GM19324 (cell line): ENCODE data around the gene PNPLA3.

Source experiments
- ATAC-seq: cut with Tn5 transposase; IDR thresholded peaks from one replicate; pipeline ENCODE4 v1.9.1; 2021; ENCODE audit warnings: mild to moderate bottlenecking, moderate library complexity; ENCODE audit not compliant: unreplicated experiment, low FRiP score

Gene PNPLA3

DNA sequence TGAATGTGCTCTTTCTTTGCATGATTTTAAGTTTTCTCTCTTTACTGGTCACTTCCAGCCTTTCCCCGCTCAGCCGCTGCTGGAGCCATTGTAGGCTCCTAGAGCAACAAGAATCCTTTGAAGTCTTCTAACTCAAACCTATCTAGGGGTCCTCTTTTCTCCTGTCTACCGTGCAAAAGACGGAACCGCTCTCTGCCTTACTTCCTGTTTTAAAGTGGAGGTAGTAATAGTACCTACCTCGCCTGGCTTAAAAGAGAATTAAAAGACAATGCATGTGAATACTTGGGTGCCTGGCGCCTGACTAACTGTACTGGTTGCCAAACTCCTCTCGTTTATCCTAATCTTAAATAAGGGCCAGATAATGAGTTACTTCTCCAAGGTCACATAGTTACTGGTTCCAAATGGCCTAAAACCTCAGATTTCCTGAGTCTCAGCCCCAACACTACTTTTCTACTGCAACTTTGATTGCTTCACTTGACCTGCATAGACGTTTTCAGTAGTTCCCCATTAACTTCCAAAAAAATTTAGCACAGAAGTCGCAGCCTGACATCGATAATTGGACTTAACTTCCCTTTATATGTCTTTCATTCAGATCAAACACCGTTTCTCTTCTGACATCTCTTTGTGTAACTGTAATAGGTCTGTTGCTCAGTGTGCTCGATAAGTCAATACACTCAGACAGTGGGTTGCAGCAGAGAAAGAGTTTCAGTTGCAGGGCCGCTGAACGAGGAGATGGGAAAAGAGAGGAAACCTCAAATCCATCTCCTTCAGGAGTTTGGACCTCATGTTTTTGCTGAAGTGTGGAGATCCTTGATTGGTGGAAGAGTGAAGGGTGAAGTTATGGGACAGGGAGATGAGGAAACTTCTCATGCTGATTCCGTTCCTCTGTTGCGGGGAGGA, 32.5 kb downstream of the PNPLA3 start:
- no peak for ATAC-seq

DNA sequence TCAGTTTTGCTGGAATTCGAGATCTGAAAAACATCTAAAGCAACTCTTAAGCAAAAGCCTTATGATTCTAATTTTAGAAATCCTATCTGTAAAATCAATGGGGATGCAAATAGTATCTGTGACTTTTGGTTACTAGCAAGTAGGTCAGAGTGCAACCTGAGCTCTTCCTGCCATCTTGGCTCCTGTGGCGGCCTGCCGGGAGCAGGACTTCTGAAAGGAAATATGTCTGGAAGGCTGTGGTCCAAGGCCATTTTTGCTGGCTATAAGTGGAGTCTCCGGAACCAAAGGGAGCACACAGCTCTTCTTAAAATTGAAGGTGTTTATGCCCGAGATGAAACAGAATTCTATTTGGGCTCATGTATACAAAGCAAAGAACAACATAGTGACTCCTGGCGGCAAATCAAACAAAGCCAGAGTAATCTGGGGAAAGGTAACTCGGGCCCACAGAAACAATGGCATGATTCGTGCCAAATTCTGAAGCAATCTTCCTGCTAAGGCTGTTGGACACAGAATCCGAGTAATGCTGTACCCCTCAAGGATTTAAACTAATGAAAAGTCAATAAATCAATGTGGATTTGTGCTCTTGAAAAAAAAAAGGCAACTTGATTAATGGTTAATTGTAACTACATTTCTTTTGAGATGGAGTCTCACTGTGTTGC, 33.3 kb downstream of the PNPLA3 start:
- no peak for ATAC-seq

DNA sequence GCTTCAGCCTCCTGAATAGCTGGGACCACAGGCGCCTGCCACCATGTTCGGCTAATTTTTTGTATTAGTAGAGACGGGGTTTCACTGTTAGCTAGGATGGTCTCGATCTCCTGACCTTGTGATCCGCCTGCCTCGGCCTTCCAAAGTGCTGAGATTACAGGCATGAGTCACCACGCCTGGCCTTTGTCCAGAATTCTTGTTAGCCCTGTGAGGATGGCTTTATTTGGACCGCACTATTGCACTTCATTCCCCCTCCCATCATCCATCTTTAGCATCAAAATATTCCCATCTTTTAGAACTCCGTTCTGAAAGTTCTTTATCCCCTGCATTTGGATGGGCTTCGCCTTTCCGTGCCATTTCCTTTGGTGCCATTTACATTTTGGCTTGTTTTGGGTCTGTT, 34.3 kb downstream of the PNPLA3 start:
- ATAC-seq, result no peak

DNA sequence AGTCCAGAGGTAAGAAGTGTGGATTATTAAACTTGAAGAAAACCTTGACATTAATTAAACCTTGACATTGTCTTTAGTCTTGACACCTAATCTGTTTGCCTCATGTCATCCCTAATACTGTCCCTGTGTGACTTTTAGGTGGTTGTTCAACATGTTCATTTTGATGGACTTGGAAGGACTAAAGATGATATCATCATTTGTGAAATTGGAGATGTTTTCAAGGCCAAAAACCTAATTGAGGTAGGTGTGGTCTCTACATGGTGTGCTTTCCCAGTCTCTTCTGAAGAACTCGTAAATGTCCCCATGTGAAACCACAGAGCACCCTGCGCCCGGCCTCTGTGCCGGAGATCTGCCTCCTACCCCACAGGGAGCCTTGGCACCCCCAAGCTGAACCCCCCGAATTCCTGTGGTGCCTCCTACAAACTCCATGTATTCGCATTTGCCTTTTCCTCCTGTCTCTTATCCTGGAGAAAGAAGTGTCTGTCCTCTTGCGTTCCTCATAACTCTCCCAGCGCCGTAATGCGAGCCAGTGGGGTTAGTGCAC, 40.8 kb downstream of the PNPLA3 start:
- no peak for ATAC-seq

DNA sequence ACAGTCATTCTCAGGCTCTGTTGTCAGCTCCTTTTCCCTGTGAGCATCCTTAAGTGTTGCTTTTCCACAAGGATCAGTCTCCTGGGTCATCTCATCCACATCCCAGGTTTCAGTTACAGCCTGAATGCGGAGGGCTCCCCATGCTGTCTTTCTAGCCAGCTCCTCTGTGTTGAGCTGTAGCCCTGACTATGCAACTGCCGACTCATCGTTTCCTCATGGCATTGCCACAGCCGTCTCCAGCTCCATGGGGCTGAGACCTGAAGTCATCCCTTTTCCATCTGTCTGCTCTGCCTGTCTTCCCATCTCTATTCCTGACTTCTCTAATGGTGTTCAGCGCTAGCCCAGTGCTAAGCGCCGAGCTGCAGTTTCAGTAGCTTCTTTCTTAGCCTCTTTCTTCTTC, 43.5 kb downstream of the PNPLA3 start:
- ATAC-seq, result no peak

DNA sequence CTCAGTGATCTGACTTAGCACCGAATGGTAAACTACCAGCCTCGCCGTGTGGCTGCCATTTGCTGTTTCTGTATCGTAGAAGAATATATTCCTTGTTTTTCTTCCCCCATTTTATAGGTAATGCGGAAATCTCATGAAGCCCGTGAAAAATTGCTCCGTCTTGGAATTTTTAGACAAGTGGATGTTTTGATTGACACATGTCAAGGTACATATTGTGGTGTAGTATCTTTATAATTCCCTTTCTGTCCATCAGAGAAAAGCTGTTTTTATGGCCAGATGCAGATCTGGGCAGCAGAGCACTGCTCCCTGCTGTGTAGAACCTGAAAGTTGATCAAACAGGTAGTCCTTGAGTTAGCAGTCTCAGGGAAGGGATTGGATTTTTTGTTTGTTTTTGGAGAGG, 45.0 kb downstream of the PNPLA3 start:
- no peak for ATAC-seq

DNA sequence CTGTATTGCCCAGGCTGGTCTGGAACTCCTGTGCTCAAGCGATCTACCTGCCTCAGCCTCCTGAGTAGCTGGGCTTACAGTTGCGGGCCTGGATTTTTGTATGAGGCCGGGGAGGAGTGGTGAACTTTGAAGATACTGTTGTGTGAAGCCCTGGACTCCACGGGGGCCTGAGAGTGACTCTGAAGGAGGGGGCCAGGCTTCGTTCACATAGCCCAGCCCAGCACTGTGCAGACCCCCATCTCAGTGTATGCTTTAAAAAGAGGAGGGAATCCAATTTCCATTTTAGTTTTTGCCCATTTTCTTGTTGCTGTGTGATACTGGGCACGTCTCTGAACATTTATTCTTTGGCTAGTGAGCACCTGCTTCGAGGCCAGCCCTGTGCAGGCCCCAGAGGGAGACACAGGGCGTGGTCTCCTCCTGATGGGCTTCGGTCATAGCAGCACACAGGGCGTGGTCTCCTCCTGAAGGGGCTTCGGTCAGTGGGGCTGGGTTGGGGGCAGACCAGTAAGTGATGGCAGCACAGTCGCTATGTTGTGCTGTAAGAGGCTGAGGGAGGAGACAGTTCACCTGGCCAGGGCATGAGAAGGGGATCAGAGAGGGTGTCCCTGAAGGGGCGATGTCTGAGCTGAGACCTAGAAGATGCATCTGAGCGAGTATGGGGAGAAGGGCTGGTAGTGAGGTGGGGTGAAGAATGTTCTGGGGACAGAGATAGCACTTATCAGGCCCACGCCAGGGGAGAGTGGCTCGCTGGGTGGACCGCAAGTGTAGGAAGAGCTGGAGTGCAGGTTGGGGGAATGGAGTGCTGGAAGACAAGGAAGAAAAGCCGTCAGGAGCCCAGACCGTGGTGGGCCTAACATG, 45.6 kb downstream of the PNPLA3 start:
- ATAC-seq, result no peak

DNA sequence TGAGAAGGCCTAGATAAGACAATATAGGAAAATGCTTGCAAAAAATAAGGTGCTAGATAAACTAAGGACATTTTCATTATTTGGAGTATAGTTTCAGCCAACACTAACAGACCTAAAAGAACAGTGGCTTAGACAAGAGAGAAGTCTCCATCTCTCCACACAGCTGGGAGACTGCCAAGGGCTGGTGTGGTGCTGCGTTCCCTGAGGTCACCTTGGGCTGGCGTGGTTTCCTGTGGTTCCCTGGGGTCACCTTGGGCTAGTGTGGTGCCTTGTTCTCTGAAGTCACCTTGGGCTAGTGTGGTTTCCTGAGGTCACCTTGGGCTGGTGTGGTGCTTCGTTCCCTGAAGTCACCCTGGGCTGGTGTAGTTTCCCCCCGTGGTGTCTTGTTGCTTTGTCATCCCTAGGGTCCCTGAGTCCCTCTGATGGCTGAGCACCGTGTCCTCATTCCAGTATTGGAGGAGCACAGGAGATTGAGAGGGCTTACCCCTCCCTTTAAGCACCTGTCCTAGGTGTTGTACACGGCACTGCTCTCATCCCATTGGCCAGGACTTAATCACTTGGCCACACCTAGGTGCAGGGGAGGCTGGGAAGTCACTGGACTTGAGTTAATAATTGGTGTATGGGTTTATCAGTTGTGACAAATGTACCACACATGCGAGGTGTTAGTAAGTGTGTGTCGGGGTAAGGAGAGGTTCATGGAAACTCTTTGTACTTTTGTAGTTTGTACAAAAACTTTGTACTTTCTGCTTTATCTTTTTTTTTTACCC, 46.6 kb downstream of the PNPLA3 start:
- no peak for ATAC-seq

DNA sequence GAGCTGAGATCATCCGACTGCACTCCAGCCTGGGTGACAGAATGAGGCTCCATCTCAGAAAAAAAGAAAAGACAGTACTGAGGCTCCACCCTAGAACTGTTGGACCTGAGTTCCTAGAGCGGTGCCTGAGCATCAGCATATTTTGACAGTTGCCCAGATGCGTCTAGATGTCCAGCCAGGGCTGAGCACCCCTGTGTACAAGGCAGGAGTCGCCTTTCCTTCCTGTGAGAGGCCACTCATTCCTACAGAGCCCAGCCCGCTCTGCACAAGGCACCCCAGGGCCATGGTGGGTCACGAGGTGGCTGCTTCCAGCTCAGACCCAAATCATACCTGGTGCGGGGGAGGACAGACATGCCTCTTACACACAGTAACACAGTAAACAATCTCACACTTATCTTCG, 47.5 kb downstream of the PNPLA3 start:
- ATAC-seq, result no peak

DNA sequence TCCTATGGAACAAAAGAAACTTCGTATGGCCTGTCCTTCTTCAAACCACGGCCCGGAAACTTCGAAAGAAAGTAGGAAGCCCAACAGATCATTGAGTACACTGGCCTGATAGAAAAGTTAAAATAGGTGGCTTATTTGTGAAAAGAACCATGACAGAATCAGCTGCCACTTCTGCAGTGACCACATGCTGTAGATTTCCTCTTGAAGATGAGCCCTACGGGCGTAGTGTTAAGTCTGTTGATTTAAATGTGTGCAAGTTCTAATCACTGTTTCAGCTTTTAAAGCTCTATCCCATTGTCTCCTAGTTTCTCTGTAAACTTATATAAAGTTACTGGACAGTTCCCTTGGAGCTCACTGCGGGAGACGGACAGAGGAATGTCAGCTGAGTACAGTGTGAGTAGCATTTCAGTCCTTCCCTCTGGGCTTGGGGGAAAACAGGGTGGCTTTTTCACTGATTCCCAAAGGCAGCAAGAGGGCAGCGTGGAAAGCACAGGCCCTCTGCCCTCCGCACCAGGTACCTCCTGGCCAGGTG, 49.4 kb downstream of the PNPLA3 start:
- no peak for ATAC-seq

DNA sequence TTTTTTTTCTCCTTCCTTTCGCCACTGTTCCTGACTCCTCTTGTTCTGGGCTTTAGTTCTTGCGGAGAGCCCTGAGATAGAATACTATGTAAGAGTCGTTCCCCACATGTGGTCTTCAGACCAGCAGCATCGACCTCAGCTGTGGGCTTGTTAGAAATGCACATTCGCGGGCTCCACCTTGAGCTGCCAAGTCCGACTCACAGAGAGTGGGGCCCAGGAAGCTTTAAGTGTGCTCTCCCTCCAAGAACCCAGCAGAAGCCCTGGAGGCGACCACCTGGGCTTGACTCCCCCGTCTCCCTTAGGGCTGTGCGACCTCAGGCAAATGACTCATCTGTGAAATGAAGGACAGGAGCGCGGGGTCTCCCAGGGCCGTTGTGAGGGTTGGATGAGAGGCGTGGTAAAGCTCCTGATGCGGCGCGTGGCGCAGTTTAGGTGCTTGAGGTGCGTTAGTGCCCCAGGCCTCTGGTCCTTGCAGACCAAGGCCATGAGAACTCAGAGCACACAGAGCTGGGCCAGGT, 50.5 kb downstream of the PNPLA3 start:
- ATAC-seq, result no peak

DNA sequence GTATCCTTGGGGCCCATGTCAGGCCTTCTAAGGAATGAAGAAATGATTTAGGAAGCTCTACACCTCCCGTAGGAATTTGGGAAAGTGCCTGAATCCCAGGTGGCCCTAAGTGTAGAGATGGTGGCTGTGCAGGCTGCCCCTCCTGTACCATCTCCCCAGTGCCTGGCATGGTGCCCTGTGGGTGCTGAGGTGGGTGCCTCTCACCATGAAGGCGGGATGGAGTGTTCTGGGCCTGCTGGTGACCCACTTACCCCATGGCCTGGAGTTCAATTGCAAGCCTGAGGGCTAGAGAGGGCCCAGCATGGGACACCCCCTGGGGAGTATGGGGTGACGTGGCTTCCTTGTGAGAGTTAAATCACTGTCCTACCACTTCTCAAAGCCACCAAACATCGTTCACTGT, 51.4 kb downstream of the PNPLA3 start:
- ATAC-seq, result no peak

DNA sequence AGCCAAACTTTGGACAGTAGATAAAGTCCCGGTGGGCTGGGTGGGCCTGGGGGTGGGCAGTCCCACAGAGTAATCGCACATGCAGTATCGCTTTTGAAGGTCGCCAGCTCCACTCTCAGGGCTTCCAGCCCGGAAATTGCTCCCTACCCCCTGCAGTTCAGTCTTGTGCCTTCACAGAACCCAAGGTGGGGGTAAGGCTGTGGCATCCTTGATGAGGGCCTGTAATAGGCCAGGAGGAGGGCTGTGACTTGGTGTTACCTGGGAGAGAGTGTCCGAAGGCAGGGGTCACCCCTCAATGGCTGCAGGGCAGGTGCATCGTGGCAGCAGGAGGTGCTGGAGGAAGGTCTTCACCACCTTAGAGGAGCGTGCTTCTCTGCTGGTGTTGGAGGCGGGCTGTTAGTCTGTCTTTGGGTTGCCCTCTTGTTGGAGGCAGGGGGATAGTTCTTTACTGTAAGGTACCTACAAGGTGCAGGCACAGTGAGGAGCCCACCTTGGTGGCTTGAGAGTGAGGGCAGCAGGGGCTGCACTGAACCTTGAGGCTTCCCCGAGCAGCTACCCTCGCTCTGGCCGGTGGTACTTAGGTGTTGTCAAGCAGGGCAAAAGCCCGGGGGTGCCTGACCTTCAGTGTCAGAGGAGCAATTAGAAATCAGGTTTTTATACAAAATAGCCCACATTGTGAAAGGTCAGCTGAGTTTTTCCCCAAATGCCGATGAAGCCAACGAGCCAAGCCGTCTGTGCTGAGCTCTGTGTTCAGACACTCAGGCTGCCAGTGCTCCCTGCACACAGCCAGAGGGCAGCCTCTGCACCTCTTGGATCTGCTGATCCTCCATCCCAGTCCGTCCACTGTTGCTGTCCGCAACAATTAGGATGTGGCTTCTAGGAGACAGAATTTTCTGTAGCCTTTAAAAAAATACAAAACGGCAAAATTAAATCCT, 53.5 kb downstream of the PNPLA3 start:
- ATAC-seq, result no peak

DNA sequence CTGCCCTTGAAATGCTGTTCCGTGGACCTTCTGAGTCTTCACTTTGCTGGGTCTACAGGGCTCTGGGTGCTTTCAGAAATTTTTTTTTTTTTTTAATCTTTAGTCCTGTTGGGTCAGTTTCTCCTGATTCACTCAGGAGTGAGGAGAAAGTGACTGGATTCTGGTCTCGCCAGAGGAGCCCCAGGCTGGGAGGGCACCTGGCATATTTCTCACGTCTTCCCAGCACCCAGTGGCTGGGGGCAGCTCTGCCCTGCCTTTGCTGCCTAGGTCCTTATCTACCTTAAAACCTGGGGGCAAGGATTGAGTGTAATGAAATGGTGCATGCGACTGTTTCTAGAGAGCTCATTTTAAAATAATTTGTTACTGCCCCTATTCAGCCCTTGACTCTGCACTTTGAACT, 55.0 kb downstream of the PNPLA3 start:
- no peak for ATAC-seq

DNA sequence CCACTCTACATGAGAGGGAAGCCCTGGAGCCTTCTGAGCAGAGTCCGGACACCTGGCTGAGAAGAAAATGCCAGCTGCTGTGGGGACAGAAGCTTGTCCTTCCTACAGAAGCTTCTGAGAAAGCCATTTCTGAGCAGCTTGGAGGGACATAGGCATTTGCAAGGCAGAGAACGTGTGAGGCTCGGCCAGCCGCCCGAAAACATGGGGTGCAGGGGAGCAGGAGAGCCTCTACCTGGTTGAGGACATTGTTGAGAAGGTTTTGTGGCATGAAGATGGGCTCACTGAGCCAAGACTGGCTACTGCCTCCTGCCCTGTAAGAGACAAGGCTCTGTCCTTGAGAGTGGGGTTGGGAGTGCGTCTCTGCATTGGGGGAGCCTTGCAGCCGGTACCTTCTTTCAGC, 57.0 kb downstream of the PNPLA3 start:
- no peak for ATAC-seq

DNA sequence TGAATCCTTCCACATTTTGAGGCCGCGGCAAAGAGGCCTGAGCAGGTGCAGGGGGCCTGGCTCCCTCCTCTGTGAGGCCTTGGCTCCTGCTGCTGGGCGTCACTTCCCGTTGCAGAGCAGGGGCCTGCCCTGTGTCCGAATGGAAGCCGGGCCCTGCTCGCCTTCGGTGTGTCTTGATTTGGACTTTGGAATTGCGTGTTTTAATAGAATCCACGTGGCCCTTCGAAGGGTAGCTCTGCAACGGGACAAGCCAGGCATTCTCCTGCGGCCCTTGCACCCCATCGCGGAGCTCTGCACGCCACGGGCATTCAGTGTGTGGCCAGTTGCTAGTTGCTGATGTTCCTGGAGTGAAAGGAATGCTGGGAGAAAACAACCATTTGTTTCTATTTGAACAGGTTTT, 57.4 kb downstream of the PNPLA3 start:
- ATAC-seq, result no peak

DNA sequence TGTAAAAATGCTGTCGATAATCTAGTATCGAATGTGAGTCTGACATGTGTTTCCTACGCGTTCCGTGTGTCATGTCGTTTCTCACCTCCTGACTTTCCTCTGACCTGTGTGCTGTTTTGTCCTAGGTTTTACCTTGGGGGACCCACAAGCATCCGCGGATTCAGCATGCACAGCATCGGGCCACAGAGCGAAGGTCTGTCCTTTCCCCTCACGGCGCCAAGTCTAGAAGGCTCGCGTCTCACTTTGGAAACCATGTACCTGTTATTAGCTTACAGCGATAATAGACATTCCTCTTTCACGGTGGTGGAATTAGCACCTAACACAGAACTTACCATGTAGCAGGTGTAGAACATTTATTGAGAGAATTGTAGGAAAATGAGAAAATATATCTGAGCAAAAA, 60.2 kb downstream of the PNPLA3 start:
- no peak for ATAC-seq

DNA sequence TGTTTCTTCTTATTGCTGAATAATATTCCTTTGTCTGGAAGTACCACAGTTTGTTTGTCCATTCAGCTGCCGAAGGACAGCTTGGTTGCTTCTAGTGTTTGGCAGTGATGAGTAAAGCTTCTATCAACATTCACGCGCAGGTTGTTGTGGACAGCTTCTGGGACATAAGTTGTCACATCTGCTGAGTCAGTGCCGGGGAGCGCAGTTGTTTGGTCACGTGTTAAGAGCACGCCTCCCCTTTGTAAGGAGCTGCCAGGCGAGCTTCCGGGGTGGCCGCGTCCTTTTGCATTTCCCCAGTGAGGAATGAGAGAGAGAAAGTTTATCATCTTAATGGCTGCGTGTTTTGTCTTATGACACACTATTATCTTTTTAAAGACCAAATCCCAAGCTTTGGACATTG, 61.9 kb downstream of the PNPLA3 start:
- no peak for ATAC-seq
